Measurements from ENCODE around the gene UBE2H.
"Not testable (repeated sequence)": the region's sequence is repeated elsewhere in the genome, so short reads cannot be mapped to it uniquely, and the experiment has no call there.

GRCh38 chr7:129860784-129861183 lies 92.0 kb downstream of the UBE2H start:
- TF ChIP-seq CTCF (optimal IDR thresholded peaks at IDR 0.05 in 1 of 3, IDR thresholded peaks at IDR 0.05 in 1 of 3, conservative IDR thresholded peaks at IDR 0.05 in 1 of 3; ENCODE audit: extremely low read depth in 1 of 3, insufficient read depth in 2 of 3, low read length in 3 of 3); EZH2 (IDR thresholded peaks at IDR 0.05; ENCODE audit: low read length): not testable (repeated sequence)
